Measurements from ENCODE around the gene CLINT1. TPM values are rescaled to one million over a fixed set of nuclear protein-coding genes. Genes with fewer than 3 reads are reported as not detected.
A peak's percentile ranks its signal among the peaks of the same experiment; 100 is the strongest.
"Not testable (repeated sequence)": the region's sequence is repeated elsewhere in the genome, so short reads cannot be mapped to it uniquely, and the experiment has no call there.

The CLINT1 gene
- total RNA-seq, 2 experiments from 2014 or later: 64.9 to 68.6 TPM

DNA sequence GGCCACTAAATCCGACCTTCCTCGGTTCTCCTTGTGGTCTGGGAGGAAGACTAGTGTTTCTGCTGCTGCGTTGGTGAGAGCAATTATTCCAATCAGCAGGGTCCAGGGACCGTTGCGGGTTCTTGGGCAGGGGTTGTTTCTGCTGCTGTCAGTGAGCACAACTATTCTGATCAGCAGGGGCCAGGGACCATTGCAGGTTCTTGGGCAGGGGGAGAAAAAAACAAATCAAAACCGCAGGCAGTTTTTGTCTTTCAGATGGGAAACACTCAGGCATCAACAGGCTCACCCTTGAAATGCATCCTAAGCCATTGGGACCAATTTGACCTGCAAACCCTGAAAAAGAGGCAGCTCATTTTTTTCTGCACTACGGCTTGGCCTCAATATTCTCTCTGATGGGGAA lies 22.6 kb upstream of the CLINT1 start:
- H3K4me1 Mint-ChIP-seq; H3K27me3 Mint-ChIP-seq; H3K27ac Mint-ChIP-seq; H3K36me3 Mint-ChIP-seq (ENCODE audit: low read depth); H3K4me3 Mint-ChIP-seq; H3K9me3 Mint-ChIP-seq; DNase-seq; POLR2A ChIA-PET; CTCF ChIA-PET: not testable (repeated sequence)

DNA sequence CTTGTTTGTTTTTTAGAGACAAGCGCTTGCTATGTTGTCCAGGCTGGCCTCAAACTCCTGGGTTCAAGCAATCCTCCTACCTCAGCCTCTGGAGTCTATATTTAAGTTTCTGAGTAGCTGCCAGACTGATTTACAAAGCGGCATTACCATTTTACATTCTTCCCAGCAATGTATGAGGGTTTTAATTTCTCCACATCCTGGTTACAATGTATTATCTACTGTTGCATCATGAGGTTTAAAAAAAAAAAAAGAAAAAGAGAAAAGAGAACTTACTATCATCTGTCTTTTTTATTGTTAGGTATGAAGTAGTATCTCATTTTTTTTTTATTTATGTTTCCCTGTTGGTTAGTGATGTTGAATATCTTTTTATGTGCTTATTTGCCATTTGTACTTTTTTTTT lies 18.9 kb upstream of the CLINT1 start:
- Mint-ChIP-seq H3K27me3 (no peaks in the 10 kb centered on the region), H3K4me1 (no peaks in the 10 kb centered on the region), H3K4me3 (no peak overlapping the region), H3K27ac (no peak overlapping the region), H3K36me3 (ENCODE audit: low read depth) (no peaks in the 10 kb centered on the region), H3K9me3 (no peaks in the 10 kb centered on the region)
- ChIA-PET CTCF (no interaction called here), POLR2A (no interaction called here)
- no peak for DNase-seq

DNA sequence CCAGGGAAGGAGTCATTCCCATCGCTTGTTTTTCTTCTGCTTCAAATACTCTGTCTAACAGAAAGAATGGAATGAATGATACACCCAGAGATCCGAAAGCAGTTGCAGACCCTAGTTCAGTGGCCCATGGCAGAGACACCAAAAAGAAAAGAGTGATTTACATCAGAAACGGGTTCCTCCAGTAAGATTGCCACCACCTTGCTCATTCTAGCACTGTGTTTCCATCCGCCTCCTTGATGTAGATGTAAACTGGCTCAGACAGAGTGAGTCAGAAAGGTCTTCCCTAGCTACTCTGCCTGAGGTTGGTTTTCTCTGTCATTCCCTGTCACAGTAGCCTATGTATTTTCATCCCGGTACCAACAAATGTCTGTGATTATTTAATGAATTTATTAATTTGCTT lies 15.9 kb upstream of the CLINT1 start:
- H3K27me3 Mint-ChIP-seq: no peaks in the 10 kb centered on the region
- H3K27ac Mint-ChIP-seq: no peak overlapping the region
- H3K4me1 Mint-ChIP-seq: peaks cover 9% of the 10 kb centered on the region
- no peaks in the 10 kb centered on the region for H3K9me3 Mint-ChIP-seq
- DNase-seq: no peak
- H3K36me3 Mint-ChIP-seq (ENCODE audit: low read depth): no peaks in the 10 kb centered on the region
- ChIA-PET CTCF (no interaction called here), POLR2A (no interaction called here)
- H3K4me3 Mint-ChIP-seq: no peak overlapping the region

DNA sequence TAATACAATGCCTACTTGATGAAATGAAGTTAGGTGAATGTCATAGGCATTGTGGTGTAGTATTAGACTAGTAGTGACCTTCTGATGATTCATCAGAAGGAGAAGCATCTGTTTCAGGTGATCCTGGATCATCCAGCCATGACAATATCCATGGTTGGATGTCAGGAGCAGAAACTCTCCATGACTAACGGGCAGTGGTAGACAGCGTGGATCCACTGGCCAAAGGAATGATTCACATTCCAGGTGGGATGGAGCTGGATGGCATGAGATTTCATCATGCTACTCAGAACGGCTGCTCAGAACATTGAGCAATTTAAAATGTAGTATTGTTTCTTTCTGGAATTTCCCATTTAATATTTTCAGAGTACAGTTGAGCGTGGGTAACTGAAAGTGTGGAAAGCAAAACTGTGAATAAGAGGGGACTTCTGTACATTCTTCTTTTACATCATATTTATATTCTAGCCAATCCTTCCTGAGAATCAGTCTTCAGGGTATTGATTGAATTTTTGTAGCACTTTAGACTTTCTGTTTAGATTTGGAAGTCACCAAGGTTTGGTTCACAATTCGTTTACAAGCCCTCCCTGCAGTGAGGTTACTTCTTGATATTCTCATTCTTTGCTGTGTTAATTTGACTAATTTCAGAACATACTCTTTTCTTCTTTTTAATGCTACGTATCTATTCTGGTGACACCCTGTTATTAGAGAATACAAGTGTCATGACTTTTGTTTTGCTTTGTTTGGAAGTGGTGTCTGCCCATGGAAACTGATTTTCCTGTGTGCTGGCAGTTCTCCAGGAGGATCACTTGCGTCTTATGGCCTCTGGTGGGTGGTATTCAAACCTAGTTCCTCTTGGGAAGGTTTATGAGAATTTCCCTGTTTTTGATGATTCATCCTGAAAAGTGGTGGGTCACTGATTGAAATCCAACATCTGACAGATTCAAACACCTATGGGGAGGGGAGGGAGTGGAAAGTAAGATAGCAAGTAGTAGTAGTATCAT lies 12.2 kb upstream of the CLINT1 start:
- H3K36me3 Mint-ChIP-seq (ENCODE audit: low read depth): no peaks in the 10 kb centered on the region
- ChIA-PET POLR2A (no interaction called here), CTCF (no interaction called here)
- H3K4me1 Mint-ChIP-seq: peaks cover 9% of the 10 kb centered on the region
- no peaks in the 10 kb centered on the region for H3K27me3 Mint-ChIP-seq
- H3K9me3 Mint-ChIP-seq: no peaks in the 10 kb centered on the region
- H3K27ac Mint-ChIP-seq: no peak overlapping the region
- DNase-seq: no peak
- H3K4me3 Mint-ChIP-seq: no peak overlapping the region

DNA sequence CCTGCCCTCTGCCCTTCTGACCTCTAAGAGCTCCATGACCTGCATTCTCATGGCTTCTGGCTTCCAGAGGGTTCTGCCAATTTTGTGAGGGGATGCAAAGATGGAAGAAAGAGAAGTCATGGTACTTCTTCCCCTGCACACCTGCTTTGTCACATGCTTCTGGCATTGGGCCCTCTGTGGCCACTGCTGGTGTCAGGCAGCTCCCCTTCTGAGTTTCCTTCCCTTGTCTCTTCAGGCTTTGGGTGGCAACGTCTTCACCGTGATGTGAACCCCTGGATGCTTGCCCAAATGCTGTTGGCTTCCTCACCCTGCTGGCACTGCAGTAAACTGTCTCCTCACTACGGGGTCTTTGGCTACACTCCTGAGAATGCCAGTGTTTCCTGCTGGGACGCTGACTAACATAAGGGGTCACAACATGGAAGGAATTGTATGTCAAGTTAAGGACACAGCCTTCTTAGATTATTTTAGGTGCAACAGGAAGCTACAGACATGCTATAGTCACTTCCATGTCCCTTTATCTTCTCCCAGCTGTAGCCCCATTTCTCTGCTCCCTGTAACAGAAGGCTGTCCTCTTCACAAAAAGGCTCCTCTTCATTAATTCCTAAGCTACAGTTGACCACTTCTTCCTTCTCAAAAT lies 8.9 kb upstream of the CLINT1 start:
- Mint-ChIP-seq H3K27ac (no peak overlapping the region), H3K27me3 (no peaks in the 10 kb centered on the region), H3K9me3 (no peaks in the 10 kb centered on the region), H3K36me3 (ENCODE audit: low read depth) (no peaks in the 10 kb centered on the region), H3K4me1 (peaks cover 9% of the 10 kb centered on the region), H3K4me3 (no peak overlapping the region)
- CTCF ChIA-PET: no interaction called here
- POLR2A ChIA-PET: no interaction called here
- no peak for DNase-seq

DNA sequence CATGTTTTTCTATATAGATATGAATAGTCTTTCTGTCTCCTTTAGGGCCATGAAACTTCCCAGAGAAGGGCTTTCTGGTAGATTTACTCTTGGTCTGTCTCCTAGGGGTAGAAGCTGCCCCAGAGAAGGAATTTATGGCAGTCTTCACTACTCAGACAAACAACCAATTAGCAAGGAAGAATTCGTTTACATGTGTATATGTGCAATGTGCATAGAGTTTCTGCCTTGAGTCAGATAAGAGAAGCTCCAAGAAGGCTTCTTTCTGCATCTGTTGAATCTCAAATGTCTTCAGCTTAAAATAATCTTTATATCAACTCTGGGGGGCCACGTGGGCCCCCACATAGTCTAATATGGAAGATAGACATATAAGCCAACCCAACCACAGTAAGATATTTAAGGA lies 7.6 kb upstream of the CLINT1 start:
- no peak for DNase-seq
- Mint-ChIP-seq H3K27ac (no peak overlapping the region), H3K27me3 (no peaks in the 10 kb centered on the region), H3K9me3 (no peaks in the 10 kb centered on the region), H3K4me3 (no peak overlapping the region), H3K4me1 (peaks cover 15% of the 10 kb centered on the region), H3K36me3 (ENCODE audit: low read depth) (no peaks in the 10 kb centered on the region)
- CTCF ChIA-PET: interaction anchor here (1.0 kb wide), 1 partner anchor 14 kb away, joined by 3 read pairs; no protein-coding TSS in a partner anchor
- POLR2A ChIA-PET: no interaction called here

DNA sequence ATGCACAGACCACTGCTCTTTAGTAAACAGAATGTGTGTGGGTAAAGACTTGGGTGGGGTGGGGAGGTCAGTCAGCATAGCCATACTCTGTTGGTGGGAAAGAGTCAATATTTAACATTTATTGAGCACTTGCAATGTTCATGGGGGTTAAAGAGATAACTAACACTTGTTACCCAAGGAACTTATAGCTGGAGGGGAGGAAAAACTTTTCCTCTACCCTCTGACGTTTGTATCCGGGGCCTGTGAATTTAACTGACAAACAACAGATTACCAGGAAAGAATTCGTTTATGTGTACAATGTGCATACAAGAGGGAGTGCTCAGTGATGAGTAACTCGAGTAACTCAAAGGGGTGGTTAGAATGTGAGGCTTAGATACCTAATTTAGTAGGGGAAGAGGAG lies 6.8 kb upstream of the CLINT1 start:
- H3K4me3 Mint-ChIP-seq: no peak overlapping the region
- H3K4me1 Mint-ChIP-seq: peaks cover 15% of the 10 kb centered on the region
- H3K9me3 Mint-ChIP-seq: no peaks in the 10 kb centered on the region
- no peaks in the 10 kb centered on the region for H3K36me3 Mint-ChIP-seq (ENCODE audit: low read depth)
- ChIA-PET POLR2A (no interaction called here), CTCF (interaction anchor here (1.3 kb wide), 1 partner anchor 9 kb away, joined by 4 read pairs; no protein-coding TSS in a partner anchor)
- H3K27me3 Mint-ChIP-seq: no peaks in the 10 kb centered on the region
- no peak overlapping the region for H3K27ac Mint-ChIP-seq
- DNase-seq: no peak

DNA sequence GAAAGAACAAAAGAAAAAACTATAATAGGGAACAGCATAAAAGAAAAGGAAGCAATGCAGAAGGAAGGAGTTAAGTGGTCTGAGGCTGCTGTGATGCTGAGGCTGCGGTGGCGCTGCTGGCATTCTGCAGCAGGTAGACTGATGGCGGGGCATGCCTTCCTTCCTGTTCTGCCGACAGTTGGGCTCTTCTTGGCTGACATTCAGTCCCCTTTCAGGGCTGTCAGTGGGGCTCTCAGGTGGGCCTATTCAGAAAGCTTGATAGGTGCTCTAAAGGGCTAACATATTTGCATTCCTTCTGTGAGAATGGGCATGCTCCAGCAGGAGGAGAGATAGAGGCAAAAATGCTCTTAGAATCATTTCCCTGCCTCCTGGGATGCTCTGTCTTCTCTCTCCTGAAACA lies 5.1 kb upstream of the CLINT1 start:
- Mint-ChIP-seq H3K36me3 (ENCODE audit: low read depth) (no peaks in the 10 kb centered on the region), H3K27ac (no peak overlapping the region), H3K4me3 (no peak overlapping the region), H3K4me1 (peaks cover 28% of the 10 kb centered on the region), H3K9me3 (no peaks in the 10 kb centered on the region), H3K27me3 (no peaks in the 10 kb centered on the region)
- POLR2A ChIA-PET: no interaction called here
- CTCF ChIA-PET: interaction anchor here (0.6 kb wide), 1 partner anchor 129 kb away, joined by 4 read pairs; no protein-coding TSS in a partner anchor
- no peak for DNase-seq

DNA sequence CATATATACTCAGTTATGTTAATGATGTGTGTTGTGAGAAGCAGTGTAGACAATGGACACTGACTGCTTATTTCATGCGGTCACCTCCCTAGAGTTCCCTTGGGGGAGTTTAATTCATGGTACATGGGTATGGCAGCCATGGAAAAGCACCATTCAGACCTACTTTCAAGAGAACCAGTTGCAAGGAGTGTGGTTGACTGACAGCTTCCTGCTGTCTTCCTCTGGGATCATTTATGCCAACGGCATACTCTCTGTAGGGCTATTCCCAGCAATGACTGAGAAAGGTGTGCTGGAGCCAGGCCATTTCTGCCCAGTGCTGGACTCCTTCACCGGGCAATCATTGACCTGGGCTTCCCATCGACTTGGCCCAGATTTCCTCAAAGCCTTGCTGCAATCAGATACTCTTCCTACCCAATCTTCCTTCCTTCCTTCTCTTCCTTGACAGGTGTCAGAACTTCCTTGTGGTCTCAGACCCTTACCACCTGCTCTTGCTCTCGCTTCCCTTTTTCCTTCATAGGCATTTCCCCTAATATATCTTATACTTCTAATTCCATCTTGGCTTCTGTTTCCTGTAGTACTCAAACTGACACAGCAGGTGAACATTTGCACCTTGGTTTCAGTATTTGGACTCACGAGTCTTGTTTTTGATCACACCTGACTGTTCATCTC lies 3.4 kb upstream of the CLINT1 start:
- peaks cover 5% of the 10 kb centered on the region for H3K36me3 Mint-ChIP-seq (ENCODE audit: low read depth)
- CTCF ChIA-PET: interaction anchor here (1.6 kb wide), 1 partner anchor 11 kb away, joined by 9 read pairs; no protein-coding TSS in a partner anchor

DNA sequence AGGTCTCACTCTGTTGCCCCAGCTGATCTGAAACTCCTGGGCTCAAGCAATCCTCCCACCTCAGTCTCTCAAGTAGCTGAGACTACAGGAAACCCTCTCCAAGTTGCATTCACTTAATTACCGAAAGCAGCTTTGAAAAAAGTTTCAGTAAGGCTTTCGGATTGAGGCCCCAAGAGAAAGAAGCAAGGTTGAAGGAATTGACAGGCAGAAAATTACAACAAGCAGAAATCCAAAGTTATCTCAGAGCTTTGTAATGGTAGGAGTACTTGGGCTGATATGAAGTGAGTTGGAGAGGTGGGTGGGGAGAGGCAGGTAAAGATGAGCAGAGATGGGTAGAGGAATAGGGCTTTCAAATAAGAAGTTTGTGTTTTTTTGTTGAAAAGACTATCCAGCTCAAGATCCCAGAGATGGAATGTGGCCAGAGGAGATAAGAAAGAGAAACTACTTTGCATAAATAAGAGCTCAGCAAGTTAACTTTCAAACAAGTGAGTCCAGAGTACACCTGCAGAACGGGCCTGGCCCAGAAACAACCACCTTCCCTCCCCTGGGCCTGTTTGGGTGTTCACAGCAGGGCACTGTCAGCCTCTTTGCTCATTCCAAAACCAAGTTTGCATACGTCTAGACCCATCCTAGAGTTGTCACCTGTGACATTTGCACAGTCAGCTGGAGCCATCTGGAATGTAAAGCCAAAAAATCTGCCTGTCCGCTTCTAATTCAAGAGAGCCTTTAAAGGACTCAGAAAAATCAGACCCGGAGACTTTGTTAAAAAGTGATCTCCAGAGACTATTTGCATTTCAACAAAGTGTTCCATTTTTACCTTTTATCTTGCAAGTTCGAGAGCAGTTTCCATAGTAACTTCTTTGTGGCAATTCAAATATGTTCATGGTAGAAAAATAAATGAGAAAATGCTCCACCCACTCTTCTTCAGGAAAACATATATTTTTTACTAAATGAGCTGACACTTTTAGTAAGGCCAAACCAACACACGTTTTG lies 2.2 kb upstream of the CLINT1 start:
- Mint-ChIP-seq H3K36me3 (ENCODE audit: low read depth) (peaks cover 5% of the 10 kb centered on the region), H3K4me3 (peak overlapping the region; percentile 8), H3K9me3 (no peaks in the 10 kb centered on the region), H3K27me3 (no peaks in the 10 kb centered on the region), H3K4me1 (peaks cover 45% of the 10 kb centered on the region), H3K27ac (peak overlapping the region; percentile 60)
- no peak for DNase-seq
- POLR2A ChIA-PET: no interaction called here
- CTCF ChIA-PET: interaction anchor here (0.6 to 1.6 kb wide), 8 partner anchors 10 to 1838 kb away, joined by 3 to 9 read pairs (median 4); no protein-coding TSS in a partner anchor

More for the DNA sequence above, 3.4 kb upstream of the CLINT1 start:
- Mint-ChIP-seq H3K4me1 (peaks cover 36% of the 10 kb centered on the region), H3K9me3 (no peaks in the 10 kb centered on the region), H3K27me3 (no peaks in the 10 kb centered on the region), H3K27ac (no peak overlapping the region), H3K4me3 (no peak overlapping the region)
- POLR2A ChIA-PET: no interaction called here
- DNase-seq: no peak

DNA sequence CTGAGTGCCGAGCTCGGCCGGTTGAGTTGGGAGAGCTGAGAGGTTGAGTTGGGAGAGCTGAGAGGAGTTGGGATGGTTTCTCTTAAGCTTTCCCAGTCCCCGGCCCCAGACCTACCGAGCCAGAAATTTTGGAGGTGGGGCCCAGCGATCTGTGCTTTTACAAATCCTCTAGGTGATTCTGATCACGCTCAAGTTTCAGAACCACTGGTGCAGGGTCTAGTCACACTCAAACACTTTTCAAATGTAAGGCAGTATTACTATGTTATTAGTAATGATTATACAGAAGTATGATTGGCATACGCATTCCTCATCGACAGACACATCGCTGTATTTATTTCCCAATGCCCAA lies 256 bp upstream of the CLINT1 start:
- Mint-ChIP-seq H3K27ac (peak overlapping the region; percentile 91), H3K4me1 (peaks cover 61% of the 10 kb centered on the region), H3K9me3 (no peaks in the 10 kb centered on the region), H3K36me3 (ENCODE audit: low read depth) (peaks cover 12% of the 10 kb centered on the region), H3K27me3 (no peaks in the 10 kb centered on the region), H3K4me3 (peak overlapping the region; percentile 90)
- no peak for DNase-seq
- ChIA-PET POLR2A (interaction anchor here (0.9 to 1.1 kb wide), 2 partner anchors 39 to 90 kb away, joined by 3 to 5 read pairs; no protein-coding TSS in a partner anchor), CTCF (interaction anchor here (0.6 to 1.7 kb wide), 5 partner anchors 34 to 1298 kb away, joined by 3 to 7 read pairs (median 4); partner anchors contain the start of gene LSM11)
